Memory B cell (primary cell): ENCODE data around the gene CTAGE9.
"Not testable (repeated sequence)": the region's sequence is repeated elsewhere in the genome, so short reads cannot be mapped to it uniquely, and the experiment has no call there.

ENCODE experiments used
- ATAC-seq: fragments of 150-1000 bp; cut with Tn5 transposase; 2 replicates; pipeline ENCODE4 v1.10.0; 2021; ENCODE audit warnings: low read depth, mild to moderate bottlenecking, moderate library complexity
- DNase-seq, 2 donors: peaks; one replicate each; pipeline ENCODE4 v3.0.0; 2022; ENCODE audit warnings: low spot score in 2 of 2
- H3K27ac Mint-ChIP-seq: one replicate; pipeline ENCODE4 v1.8.0; 2022; ENCODE audit warnings: mild to moderate bottlenecking, moderate library complexity, mixed read lengths
- H3K27me3 Mint-ChIP-seq: one replicate; pipeline ENCODE4 v1.8.0; 2022; ENCODE audit warnings: mixed read lengths
- H3K36me3 Mint-ChIP-seq: one replicate; pipeline ENCODE4 v1.8.0; 2022; ENCODE audit warnings: mild to moderate bottlenecking, mixed read lengths
- H3K4me1 Mint-ChIP-seq: one replicate; pipeline ENCODE4 v1.8.0; 2022; ENCODE audit warnings: mixed read lengths
- H3K4me3 Mint-ChIP-seq: one replicate; pipeline ENCODE4 v1.8.0; 2022; ENCODE audit warnings: mild to moderate bottlenecking, moderate library complexity, mixed read lengths
- H3K9me3 Mint-ChIP-seq: one replicate; pipeline ENCODE4 v1.8.0; 2022; ENCODE audit warnings: mixed read lengths

Gene CTAGE9

DNA sequence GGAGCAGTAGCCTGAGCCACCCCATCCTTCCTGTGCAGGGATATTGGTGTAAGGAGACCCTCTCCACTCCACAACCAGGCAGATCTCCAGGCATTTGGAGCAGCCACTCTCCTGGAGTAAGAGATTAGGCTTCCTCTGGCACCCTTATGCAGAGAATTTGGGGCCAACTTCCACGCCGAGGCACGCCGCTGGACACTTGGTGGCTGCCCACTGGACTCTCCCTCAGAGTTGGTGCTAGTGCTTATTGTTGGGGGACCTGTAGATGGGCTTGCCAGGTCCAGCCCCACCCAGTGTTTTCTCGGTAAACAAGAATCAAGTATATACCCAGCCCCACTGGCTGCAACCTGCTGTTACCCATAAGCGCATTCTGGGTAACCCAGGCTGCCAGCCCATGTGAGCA, 4.8 kb upstream of the CTAGE9 start:
- H3K4me3 Mint-ChIP-seq, H3K27ac Mint-ChIP-seq: not testable (repeated sequence)
- peak; percentile 47 for ATAC-seq

DNA sequence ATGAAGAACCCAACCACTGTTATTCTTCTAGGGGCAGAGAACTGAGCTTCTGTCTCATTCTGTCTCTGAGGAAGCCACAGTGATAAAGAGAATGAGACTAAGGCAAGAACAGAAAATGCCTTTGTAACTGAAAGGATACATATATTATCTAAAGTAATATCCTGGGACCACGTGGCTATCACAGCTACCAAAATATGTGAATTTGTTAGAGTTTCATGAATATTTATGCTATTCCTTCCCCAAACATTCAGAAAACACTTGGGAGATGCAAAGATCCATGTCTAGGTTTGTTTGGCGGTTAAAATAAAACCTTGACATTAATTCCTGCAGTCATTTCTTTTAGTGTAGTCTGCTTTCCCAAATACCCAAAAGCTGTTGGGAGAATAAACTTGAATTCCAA, 6.9 kb downstream of the CTAGE9 start:
- H3K27ac Mint-ChIP-seq, H3K27me3 Mint-ChIP-seq, ATAC-seq, H3K4me1 Mint-ChIP-seq, H3K4me3 Mint-ChIP-seq, H3K9me3 Mint-ChIP-seq, H3K36me3 Mint-ChIP-seq, DNase-seq: not testable (repeated sequence)

More for the DNA sequence above, 4.8 kb upstream of the CTAGE9 start:
- DNase-seq, H3K36me3 Mint-ChIP-seq, H3K27me3 Mint-ChIP-seq, H3K9me3 Mint-ChIP-seq, H3K4me1 Mint-ChIP-seq: not testable (repeated sequence)

DNA sequence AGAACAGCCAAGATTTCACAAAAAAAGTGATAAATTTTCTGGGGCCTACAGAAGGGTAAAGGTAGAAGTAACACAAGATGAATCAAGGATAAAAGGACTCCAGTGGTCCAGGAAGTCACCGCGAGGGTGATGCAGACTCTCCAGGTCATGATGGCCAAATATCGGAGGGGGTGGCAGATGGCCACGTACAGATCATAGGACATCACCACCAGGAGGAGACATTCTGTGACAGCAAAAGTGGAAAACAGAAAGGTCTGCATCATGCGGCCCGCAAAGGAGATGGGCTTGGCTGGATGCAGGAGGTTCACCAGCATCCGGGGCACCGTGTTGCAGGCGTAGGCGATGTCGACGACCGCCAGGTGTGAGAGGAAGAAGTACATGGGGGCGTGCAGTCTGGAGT, 10.0 kb downstream of the CTAGE9 start:
- not testable (repeated sequence) for ATAC-seq, H3K9me3 Mint-ChIP-seq, DNase-seq, H3K27me3 Mint-ChIP-seq, H3K4me1 Mint-ChIP-seq, H3K4me3 Mint-ChIP-seq, H3K36me3 Mint-ChIP-seq, H3K27ac Mint-ChIP-seq

DNA sequence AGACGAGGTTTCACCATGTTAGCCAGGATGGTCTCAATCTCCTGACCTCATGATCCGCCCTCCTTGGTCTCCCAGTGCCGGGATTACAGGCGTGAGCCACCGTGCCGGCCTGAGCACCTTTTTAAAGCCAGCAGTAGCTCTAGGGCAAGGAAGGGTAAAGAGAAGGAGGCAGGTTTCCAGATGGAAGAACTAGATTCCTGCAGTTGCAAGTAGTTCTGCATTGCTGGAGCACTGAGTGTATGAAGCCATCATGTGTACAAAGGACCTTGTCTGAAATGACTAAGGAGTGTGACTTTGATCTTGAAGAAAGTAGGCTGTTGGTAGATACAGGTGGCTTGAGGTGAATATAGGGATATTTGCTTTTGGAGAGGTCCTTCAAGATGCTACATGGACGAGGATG, 13.9 kb downstream of the CTAGE9 start:
- no peak for DNase-seq

DNA sequence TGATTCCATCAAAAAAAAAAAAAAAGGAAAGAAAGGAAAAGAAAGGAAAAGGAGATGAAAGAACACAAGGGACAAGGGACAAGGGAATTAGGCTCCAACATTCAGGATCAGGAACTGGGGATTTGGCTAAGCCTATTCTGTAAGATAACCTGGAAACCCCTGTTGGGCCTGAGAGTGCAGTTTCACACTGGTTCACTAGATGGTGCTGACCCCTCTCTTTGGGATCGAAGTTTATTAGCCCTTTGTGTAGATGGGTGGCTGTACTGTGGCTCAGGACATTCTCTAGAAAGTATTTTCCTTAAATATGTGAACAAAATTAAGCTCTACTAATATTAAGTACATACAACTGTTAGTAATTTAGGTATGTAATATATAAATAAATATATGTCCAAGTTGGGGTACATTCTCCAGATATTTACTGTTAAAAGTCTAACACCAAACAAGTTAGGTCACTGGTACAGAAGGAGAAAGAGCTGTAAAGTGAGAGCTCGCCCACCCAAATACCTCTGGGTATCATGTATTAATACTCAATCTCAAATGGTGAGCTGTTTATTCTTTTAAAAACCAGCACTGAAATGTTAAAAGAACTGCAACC, 15.9 kb downstream of the CTAGE9 start:
- Mint-ChIP-seq H3K36me3 (no peaks in the 10 kb centered on the region), H3K4me3 (no peak overlapping the region), H3K27ac (no peak overlapping the region), H3K9me3 (no peaks in the 10 kb centered on the region), H3K27me3 (peaks cover 3% of the 10 kb centered on the region), H3K4me1 (peaks cover 2% of the 10 kb centered on the region)
- ATAC-seq (peak; percentile 88), DNase-seq (no peak)

More for the DNA sequence above, 13.9 kb downstream of the CTAGE9 start:
- Mint-ChIP-seq H3K4me3 (no peak overlapping the region), H3K36me3 (no peaks in the 10 kb centered on the region), H3K4me1 (no peaks in the 10 kb centered on the region), H3K27me3 (peaks cover 3% of the 10 kb centered on the region), H3K9me3 (no peaks in the 10 kb centered on the region), H3K27ac (no peak overlapping the region)
- ATAC-seq = no peak

DNA sequence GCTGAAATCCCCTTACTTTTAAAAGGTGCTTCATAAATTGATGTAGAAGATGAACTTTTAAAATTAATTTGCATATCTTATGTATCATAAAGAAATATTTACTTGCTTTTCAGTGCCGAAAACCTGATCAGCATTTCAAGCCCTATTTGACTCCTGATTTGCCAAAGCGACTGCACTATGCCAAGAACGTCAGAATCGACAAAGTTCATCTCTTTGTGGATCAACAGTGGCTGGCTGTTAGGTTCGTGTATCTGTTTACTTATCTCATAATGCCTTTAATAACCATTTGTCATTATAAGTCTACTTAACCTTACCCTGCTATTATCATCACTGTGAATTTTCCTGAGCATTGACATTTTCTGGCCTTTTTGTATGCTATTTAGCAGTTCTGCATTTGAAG, 17.4 kb downstream of the CTAGE9 start:
- no peaks in the 10 kb centered on the region for H3K36me3 Mint-ChIP-seq
- no peak overlapping the region for H3K27ac Mint-ChIP-seq
- ATAC-seq = no peak
- H3K9me3 Mint-ChIP-seq = no peaks in the 10 kb centered on the region
- peaks cover 3% of the 10 kb centered on the region for H3K27me3 Mint-ChIP-seq
- peaks cover 15% of the 10 kb centered on the region for H3K4me1 Mint-ChIP-seq
- no peak overlapping the region for H3K4me3 Mint-ChIP-seq
- no peak for DNase-seq

DNA sequence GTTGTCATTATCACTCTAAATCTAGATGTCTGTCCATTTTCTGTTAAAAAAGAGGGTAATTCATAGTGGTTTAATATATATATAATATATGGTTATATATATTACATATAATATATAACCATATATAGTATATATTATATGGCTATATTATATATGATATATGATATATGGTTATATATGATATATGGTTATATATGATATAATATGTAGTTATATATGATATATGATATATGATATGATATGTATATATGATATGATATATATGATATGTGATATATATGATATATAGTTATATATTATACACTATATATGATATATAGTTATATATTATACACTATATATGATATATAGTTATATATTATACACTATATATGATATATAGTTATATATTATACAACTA, 18.2 kb downstream of the CTAGE9 start:
- H3K4me1 Mint-ChIP-seq = peaks cover 19% of the 10 kb centered on the region
- ATAC-seq (no peak), DNase-seq (no peak)
- no peaks in the 10 kb centered on the region for H3K36me3 Mint-ChIP-seq
- no peak overlapping the region for H3K27ac Mint-ChIP-seq
- H3K9me3 Mint-ChIP-seq = no peaks in the 10 kb centered on the region
- no peak overlapping the region for H3K4me3 Mint-ChIP-seq
- H3K27me3 Mint-ChIP-seq = peaks cover 3% of the 10 kb centered on the region

DNA sequence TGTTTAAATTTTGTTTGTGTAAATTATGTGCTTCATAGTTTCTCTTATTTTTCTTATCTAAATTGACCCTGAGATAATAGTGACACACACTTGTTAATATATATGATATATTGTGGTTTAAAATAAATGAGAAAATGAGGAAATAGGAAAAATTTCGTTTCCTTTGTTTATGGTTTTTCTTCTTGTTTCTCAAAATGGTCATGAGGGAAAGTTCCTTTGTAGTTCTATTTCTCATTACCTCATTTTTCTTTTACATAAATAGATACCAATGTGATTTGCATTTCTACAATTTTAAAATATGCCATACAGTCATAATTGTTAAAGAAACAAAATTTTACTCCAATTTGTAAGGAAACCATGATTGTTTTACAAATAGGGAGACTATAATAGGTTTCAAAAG, 18.8 kb downstream of the CTAGE9 start:
- peak; percentile 30 for ATAC-seq
- H3K4me1 Mint-ChIP-seq = peaks cover 19% of the 10 kb centered on the region
- no peak overlapping the region for H3K27ac Mint-ChIP-seq
- no peaks in the 10 kb centered on the region for H3K9me3 Mint-ChIP-seq
- H3K27me3 Mint-ChIP-seq = peaks cover 3% of the 10 kb centered on the region
- no peak overlapping the region for H3K4me3 Mint-ChIP-seq
- no peak for DNase-seq
- no peaks in the 10 kb centered on the region for H3K36me3 Mint-ChIP-seq

DNA sequence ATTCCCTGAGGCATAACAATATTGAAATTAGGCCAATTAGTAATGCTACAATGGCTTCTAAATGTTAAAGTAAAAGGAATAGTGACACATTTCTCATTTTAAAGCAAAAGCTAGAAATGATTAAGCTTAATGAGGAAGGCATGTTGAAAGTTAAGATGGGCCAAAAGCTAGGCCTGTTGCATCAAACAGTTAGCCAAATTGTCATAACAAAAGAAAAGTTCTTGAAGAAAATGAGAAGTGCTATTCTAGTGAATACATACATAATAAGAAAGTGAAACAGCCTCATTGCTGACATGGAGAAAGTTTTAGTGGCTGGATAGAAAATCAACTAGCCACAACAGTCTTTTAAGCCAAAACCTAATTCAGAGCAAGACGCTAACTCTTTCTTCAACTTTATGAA, 22.5 kb downstream of the CTAGE9 start:
- Mint-ChIP-seq H3K4me3 (peak overlapping the region; percentile 75), H3K9me3 (no peaks in the 10 kb centered on the region), H3K4me1 (peaks cover 26% of the 10 kb centered on the region), H3K27ac (peak overlapping the region; percentile 91), H3K36me3 (no peaks in the 10 kb centered on the region), H3K27me3 (no peaks in the 10 kb centered on the region)
- ATAC-seq = peak; percentile 30
- no peak for DNase-seq

DNA sequence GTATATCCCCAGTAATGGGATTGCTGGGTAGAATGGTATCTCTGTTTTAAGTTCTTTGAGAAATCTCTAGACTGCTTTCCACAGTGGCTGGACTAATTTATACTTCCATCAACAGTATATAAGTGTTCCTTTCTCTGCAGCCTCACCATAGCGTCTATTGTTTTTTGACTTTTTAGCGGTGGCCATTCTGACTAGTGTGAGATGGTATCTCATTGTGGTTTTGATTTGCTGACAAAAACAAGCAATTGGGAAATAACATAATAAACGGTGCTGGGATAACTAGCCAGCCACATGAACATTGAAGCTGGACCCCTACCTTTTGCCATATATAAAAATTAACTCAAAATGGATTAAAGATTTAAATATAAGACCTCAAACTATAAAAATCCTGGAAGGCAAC, 23.8 kb downstream of the CTAGE9 start:
- DNase-seq (no peak), ATAC-seq (no peak)
- no peaks in the 10 kb centered on the region for H3K27me3 Mint-ChIP-seq
- peaks cover 27% of the 10 kb centered on the region for H3K4me1 Mint-ChIP-seq
- no peaks in the 10 kb centered on the region for H3K9me3 Mint-ChIP-seq
- H3K4me3 Mint-ChIP-seq = no peak overlapping the region
- no peak overlapping the region for H3K27ac Mint-ChIP-seq
- no peaks in the 10 kb centered on the region for H3K36me3 Mint-ChIP-seq

DNA sequence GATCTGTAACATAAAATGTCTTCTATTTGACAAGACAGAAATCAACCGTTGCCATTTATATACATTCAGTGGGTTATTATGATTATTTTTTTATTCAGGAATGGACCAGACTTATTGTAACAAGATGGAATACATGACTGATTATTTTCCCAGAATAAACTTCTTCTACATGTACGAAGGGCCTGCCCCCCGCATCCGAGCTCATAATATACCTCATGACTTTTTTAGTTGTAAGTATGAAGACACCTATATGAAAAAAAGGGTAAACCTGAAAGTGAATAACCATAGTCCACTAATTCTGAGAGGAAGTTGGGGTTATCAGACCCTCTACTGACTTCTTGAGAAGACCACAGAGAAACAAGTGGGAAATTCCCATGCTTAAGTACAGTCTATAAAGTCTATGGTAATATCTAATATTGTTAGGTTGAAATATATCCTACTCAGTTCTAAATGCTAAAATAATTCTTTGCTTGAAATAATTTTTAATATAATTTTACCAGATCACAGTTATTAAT, 25.5 kb downstream of the CTAGE9 start:
- Mint-ChIP-seq H3K36me3 (no peaks in the 10 kb centered on the region), H3K9me3 (no peaks in the 10 kb centered on the region), H3K27me3 (no peaks in the 10 kb centered on the region), H3K4me3 (no peak overlapping the region), H3K27ac (no peak overlapping the region), H3K4me1 (peaks cover 24% of the 10 kb centered on the region)
- DNase-seq (no peak), ATAC-seq (peak; percentile 65)

DNA sequence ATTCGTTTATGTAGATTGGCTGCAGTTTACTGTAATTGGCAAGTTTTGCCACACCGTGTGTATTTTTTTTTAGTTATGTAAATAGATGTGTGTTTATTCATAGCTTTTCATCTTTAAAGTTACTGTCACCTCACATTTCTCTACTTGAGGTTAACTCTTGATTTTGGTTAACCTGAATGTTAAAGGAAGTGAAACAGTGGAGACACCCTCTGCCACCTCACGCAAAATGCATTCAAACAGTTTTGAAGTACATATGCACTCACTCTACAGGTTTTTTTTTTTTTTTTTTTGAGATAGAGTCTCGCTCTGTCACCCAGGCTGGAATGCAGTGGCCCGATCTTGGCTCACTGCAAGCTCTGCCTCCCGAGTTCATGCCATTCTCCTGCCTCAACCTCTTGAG, 27.3 kb downstream of the CTAGE9 start:
- H3K27ac Mint-ChIP-seq = no peak overlapping the region
- ATAC-seq = peak; percentile 86

DNA sequence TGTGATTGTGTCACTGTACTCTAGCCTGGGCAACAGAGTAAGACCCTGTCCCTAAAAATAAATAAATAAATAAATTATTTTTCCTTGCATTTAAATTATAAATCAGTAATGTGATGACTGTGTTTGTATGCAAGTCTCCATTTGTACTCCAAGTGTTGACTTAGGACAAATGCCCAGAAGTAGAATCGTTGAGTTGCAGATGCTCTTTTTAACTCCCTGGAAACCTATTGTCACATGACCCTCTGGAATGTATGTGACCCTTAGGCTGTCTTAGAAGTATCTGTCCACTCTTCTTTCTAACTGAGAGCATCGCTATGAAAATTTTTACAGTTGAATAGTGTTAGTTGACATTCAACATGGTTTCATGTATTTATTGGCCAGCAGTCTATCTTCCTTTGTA, 28.4 kb downstream of the CTAGE9 start:
- no peak overlapping the region for H3K4me3 Mint-ChIP-seq
- H3K4me1 Mint-ChIP-seq = peaks cover 11% of the 10 kb centered on the region
- no peaks in the 10 kb centered on the region for H3K36me3 Mint-ChIP-seq
- DNase-seq (no peak), ATAC-seq (no peak)
- no peaks in the 10 kb centered on the region for H3K27me3 Mint-ChIP-seq
- no peak overlapping the region for H3K27ac Mint-ChIP-seq
- no peaks in the 10 kb centered on the region for H3K9me3 Mint-ChIP-seq

More for the DNA sequence above, 27.3 kb downstream of the CTAGE9 start:
- no peaks in the 10 kb centered on the region for H3K36me3 Mint-ChIP-seq
- H3K27me3 Mint-ChIP-seq = no peaks in the 10 kb centered on the region
- H3K4me3 Mint-ChIP-seq = peak overlapping the region; percentile 60
- peak in 1 of 2 donors; percentile 34 for DNase-seq
- H3K9me3 Mint-ChIP-seq = no peaks in the 10 kb centered on the region
- peaks cover 16% of the 10 kb centered on the region for H3K4me1 Mint-ChIP-seq

DNA sequence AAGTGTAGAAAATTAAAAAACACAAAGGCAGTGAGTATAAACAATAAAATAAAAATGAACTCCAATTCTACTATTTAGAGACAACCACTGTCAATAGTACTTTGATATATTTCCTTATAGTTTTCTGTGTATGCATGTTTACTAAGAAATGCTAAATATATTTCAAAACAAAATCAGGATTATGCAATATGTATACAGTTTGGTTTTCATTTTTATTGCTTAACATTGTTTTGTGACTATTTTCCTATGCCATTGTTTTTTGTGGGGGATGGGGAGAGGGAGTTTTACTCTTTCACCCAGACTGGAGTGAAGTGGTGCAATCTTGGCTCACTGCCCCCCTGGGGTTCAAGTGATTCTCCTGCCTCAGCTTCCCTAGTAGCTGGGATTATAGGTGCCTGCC, 29.2 kb downstream of the CTAGE9 start:
- Mint-ChIP-seq H3K9me3 (no peaks in the 10 kb centered on the region), H3K27me3 (no peaks in the 10 kb centered on the region), H3K4me1 (peaks cover 11% of the 10 kb centered on the region), H3K27ac (no peak overlapping the region), H3K4me3 (no peak overlapping the region), H3K36me3 (no peaks in the 10 kb centered on the region)
- no peak for ATAC-seq
- DNase-seq = no peak

DNA sequence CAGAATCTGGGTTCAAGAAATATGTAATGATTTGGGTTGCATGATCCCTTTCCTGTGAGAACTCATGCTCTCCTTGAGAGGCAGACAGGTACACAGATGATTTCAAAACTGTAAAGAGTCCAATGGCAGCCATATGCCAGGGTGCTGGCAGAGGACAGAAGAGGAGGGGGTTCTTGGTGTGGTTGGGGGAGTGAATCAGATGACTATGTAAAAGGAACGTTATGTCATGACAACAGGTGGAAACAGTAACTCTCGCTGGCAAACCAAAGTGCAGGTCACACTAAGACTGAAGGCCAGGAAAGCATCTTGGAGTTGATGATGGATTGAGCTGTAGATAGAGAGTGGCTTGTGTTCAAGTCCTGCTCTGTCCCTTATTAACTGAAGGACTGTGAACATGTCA, 29.9 kb downstream of the CTAGE9 start:
- DNase-seq = no peak
- Mint-ChIP-seq H3K27ac (no peak overlapping the region), H3K4me1 (peaks cover 11% of the 10 kb centered on the region), H3K9me3 (no peaks in the 10 kb centered on the region), H3K36me3 (no peaks in the 10 kb centered on the region), H3K4me3 (no peak overlapping the region), H3K27me3 (no peaks in the 10 kb centered on the region)
- ATAC-seq = no peak
